Heart left ventricle (tissue), 16 donors: ENCODE measurements around the gene PLCB1. TPM values are rescaled to one million over a fixed set of nuclear protein-coding genes. Genes with fewer than 3 reads are reported as not detected.

Source experiments
- ATAC-seq, 4 donors: fragments of 200-7000 bp; cut with Tn5 transposase; one replicate each; pipeline ENCODE4 v1.9.1; 2020 to 2022; ENCODE audit warnings: moderate library complexity in 4 of 4, mild to moderate bottlenecking in 3 of 4, moderate number of reproducible peaks in 1 of 4
- DNase-seq, 5 donors: peaks; one replicate each; pipeline ENCODE4 v3.0.0-alpha.2; 2020
- H3K27ac ChIP-seq, 12 donors: fragments of 200-600 bp; sonication (generic) in 4 of 12; one replicate each; pipeline versions ENCODE4 v1.5.0 to v1.8.0; 2016 to 2022; ENCODE audit warnings: mild to moderate bottlenecking in 2 of 12
- H3K27me3 ChIP-seq, 9 donors: fragments of 200-600 bp; sonication (generic) in 2 of 9; one replicate each; pipeline versions ENCODE4 v1.5.1 to v1.8.0; 2016 to 2022; ENCODE audit warnings: mild to moderate bottlenecking in 3 of 9
- H3K36me3 ChIP-seq, 9 donors: fragments of 200-600 bp; sonication (generic) in 2 of 9; one replicate each; pipeline versions ENCODE4 v1.5.0 to v1.8.0; 2018 to 2022; ENCODE audit warnings: mild to moderate bottlenecking in 2 of 9
- H3K4me1 ChIP-seq, 12 donors: fragments of 200-600 bp; sonication (generic) in 4 of 12; one replicate each; pipeline versions ENCODE4 v1.5.0 to v1.8.0; 2016 to 2022; ENCODE audit warnings: mild to moderate bottlenecking in 3 of 12
- H3K4me3 ChIP-seq, 12 donors: fragments of 200-600 bp; sonication (generic) in 4 of 12; one replicate each; pipeline versions ENCODE4 v1.5.0 to v1.8.0; 2017 to 2022; ENCODE audit warnings: mild to moderate bottlenecking in 9 of 12, moderate library complexity in 4 of 12
- H3K9me3 ChIP-seq, 12 donors: fragments of 200-600 bp; sonication (generic) in 4 of 12; one replicate each; pipeline versions ENCODE4 v1.5.0 to v1.8.0; 2016 to 2022; ENCODE audit warnings: mild to moderate bottlenecking in 1 of 12
- CTCF ChIP-seq, 12 donors: fragments of 200-600 bp; sonication (generic) in 4 of 12; IDR thresholded peaks; one replicate each; pipeline versions ENCODE4 v1.5.0 to v1.8.0; 2018 to 2022; ENCODE audit warnings: antibody characterized with exemption in 12 of 12, mild to moderate bottlenecking in 5 of 12
- POLR2A ChIP-seq, 2 donors: fragments of 450-650 bp; IDR thresholded peaks; one replicate each; pipeline ENCODE4 v1.6.1; 2017; ENCODE audit warnings: antibody characterized with exemption in 2 of 2, mild to moderate bottlenecking in 2 of 2, moderate library complexity in 2 of 2
- WGBS, 4 donors: extraction: QIAGEN DNeasy Blood & Tissue Kit in 2 of 4; methylation state at CpG; one replicate each; pipeline versions ENCODE4 v1.1.5 to v1.1.7; 2013 to 2018; 5-methylcytosine and 5-hydroxymethylcytosine counted together
- intact Hi-C, 10 donors: fragments of 100-400 bp; cut with DNase I; formaldehyde crosslinking; loops; one replicate each; pipeline versions ENCODE4 v1.11.1 to v1.14.2; 2022
- polyA plus RNA-seq, 2 donors: library from polyadenylated mRNA; stranded (reverse); fragments of 200-250 nt; gene quantifications; one replicate each; pipeline ENCODE4 v1.2.3, GENCODE V29; 2013
- total RNA-seq, 9 donors: library from RNA; depleted of rRNA in 2 of 9; stranded (reverse); fragments of >200 nt in 2 of 9; fragmentation: NEBNext Ultra II Directional in 3 of 9; extraction: Animal tissue kit (Norgen Biotek cat#: 25700) in 3 of 9; gene quantifications; one replicate each; pipeline versions ENCODE4 v1.1.0 to v1.2.4, GENCODE V29; 2016 to 2023
- donor health status: ischemic (EF 13 %, LVEDD 7.1; RV severe dilation, severe dysfunction).
- donor health status: healthy with polysubstance abuse.
- donor health status: DM: no; HTN: yes; CAD: no.
- donor health status: DM: no; HTN: no; CAD: no.
- donor health status: ischemic (EF 25% LVEDD 6.9; RV normal size, moderate dysfunction).
- donor health status: ischemic (EF 25% LVEDD 5.7; RV mildly dilated, moderate dysfunction).
- donor health status: healthy.
- donor health status: DM: yes; HTN: yes; CAD: no.
- donor health status: ischemic (EF 35%, LVEDD 5.7; RV mildly dilated, moderate dysfunction).
- donor health status: nonischemic (EF 11% LVEDD 7.7; RV severe dilation, severe dysfunction).
- donor health status: DM: yes; HTN: yes; CAD: no.
- donor health status: PGD.
- donor health status: ischemic (EF 29% LVEDD 5.4; RV normal size, mild dysfunction).
- donor health status: nonischemic (EF 23%, LVEDD 6.1; RV moderate dilation, normal function).

Gene PLCB1
- total and polyA plus RNA-seq, 11 donors: 2.5 to 12.1 (median 7.4) TPM

- no peak for ATAC-seq
- Histone ChIP-seq H3K4me3 (no peak overlapping the region), H3K27me3 (no peaks in the 10 kb centered on the region), H3K4me1 (peaks cover 0 to 11% (median 0%) of the 10 kb centered on the region in 12 donors), H3K36me3 (no peaks in the 10 kb centered on the region), H3K9me3 (no peaks in the 10 kb centered on the region), H3K27ac (no peak overlapping the region)
- 53 to 63% (median 57%) methylated on average over 5 of the region's 5 CpGs for WGBS, 4 donors
- intact Hi-C loops: no loop called here
- no peak for DNase-seq
- no peak for TF ChIP-seq POLR2A (IDR thresholded peaks at IDR 0.05)
- no peak for TF ChIP-seq CTCF (IDR thresholded peaks at IDR 0.05)
These were observed 392.3 kb downstream of the PLCB1 start for GRCh38 chr20:8524101-8525016.

DNA sequence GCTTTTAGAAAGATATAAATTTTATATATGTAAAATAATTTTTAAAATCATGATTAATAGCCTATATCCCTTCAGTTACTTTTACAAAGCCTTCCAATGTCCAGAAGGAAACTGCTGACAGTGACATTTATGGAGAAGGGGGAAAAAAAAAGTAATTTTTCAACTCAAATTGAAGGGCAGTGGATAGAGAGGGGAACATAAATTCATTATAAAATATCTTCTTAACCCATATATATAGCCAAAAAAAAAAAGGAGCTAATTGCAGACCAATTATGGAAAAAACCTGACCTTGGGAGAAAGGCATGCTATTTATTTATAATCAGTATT is 392.9 kb downstream of the PLCB1 start:
- no peak for DNase-seq
- ATAC-seq: no peak
- Histone ChIP-seq H3K4me3 (no peak overlapping the region), H3K27me3 (no peaks in the 10 kb centered on the region), H3K9me3 (no peaks in the 10 kb centered on the region), H3K27ac (no peak overlapping the region), H3K36me3 (no peaks in the 10 kb centered on the region), H3K4me1 (peaks cover 0 to 11% (median 0%) of the 10 kb centered on the region in 12 donors)
- TF ChIP-seq POLR2A (IDR thresholded peaks at IDR 0.05): no peak
- TF ChIP-seq CTCF (IDR thresholded peaks at IDR 0.05): no peak
- intact Hi-C loops: no loop called here

DNA sequence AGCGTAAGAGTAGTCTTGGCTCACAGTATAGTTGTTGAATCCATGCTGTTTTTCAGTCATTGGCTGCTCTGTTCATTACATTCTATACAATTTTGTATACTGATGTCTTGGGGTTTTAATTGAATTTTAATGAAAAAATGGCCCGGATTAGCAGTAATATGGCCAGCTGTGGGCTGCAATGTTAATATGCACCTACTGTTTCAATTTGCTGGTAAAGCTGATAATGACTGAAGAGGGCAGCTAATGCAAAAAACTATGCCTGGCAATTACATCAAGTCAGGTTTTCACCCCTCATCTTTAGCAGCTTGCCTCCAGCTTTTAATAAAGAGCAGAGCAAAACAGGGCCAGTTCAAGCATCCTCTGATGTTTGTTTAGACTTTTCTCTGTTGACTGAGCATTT is 394.5 kb downstream of the PLCB1 start:
- no peak for DNase-seq
- no peak overlapping the region for H3K27ac ChIP-seq
- TF ChIP-seq CTCF (IDR thresholded peaks at IDR 0.05): no peak
- no peak for TF ChIP-seq POLR2A (IDR thresholded peaks at IDR 0.05)
- no peaks in the 10 kb centered on the region for H3K27me3 ChIP-seq
- no peaks in the 10 kb centered on the region for H3K9me3 ChIP-seq
- 87 to 93% (median 90%) methylated on average over 2 of the region's 2 CpGs for WGBS, 4 donors
- H3K4me1 ChIP-seq: peaks cover 0 to 11% (median 0%) of the 10 kb centered on the region in 12 donors
- no peaks in the 10 kb centered on the region for H3K36me3 ChIP-seq
- intact Hi-C loops: no loop called here
- no peak overlapping the region for H3K4me3 ChIP-seq
- no peak for ATAC-seq

DNA sequence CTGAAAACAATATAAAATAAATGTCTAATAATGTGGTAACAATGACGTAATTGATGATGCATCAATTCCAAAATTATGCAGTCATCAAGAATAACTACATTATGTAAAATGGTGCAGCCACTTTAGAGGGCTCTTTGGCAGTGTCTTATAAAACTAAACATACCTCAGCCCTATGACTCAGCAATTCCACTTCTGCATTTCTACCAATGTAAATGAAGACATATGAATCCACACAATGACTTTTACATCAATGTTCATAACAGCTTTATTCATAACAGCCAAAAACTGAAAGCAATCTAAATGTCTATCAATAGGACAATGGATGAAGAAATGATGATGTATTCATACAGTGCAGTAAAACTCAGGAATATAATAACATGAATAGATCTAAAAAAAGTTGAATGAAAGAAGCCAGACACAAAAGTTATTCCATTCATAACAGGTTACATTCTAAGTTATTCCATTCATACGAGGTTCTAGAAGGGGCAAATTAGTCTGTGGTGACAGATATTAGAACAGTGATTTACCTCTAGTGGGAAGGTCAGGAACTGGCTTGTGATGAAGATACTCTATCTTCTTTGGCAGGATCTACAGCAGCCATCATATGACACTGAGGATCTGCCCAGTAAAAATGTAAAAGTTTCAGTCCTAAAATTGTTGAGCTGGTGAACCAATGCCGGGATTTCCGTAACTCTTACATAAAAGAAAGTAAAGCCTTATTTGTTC is 396.1 kb downstream of the PLCB1 start:
- intact Hi-C loops: no loop called here
- H3K9me3 ChIP-seq: no peaks in the 10 kb centered on the region
- TF ChIP-seq POLR2A (IDR thresholded peaks at IDR 0.05): no peak
- no peak for TF ChIP-seq CTCF (IDR thresholded peaks at IDR 0.05)
- no peak overlapping the region for H3K27ac ChIP-seq
- DNase-seq (no peak), ATAC-seq (no peak)
- WGBS, 4 donors: 65 to 80% (median 75%) methylated on average over 4 of the region's 4 CpGs
- peaks cover 0 to 11% (median 0%) of the 10 kb centered on the region in 12 donors for H3K4me1 ChIP-seq
- no peaks in the 10 kb centered on the region for H3K36me3 ChIP-seq
- H3K4me3 ChIP-seq: no peak overlapping the region
- no peaks in the 10 kb centered on the region for H3K27me3 ChIP-seq
